ENCODE data around the gene COQ7.

COQ7 gene

DNA sequence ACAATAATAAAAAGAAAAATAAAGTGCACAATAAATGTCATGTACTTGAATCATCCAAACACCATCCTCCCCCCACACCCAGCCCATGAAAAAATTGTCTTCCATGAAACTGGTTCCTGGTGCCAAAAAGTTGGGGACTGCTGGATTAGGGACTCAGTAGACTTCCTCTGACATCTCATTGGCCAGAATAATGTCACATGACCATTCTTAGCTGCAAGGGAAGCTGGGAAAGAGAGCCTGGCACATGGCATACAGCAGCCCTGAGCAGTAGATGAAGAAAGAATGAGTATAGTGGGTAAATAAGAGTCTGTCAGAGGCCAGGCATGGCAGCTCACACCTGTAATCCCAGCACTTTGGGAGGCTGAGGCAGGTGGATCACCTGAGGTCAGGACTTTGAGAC, 58.9 kb downstream of the COQ7 start:
- Histone ChIP-seq H3K9me3 (ENCODE audit: low read length) (peaks cover 2% of the 10 kb centered on the region), H2AFZ (ENCODE audit: low read depth, low read length) (no peak overlapping the region), H3K4me1 (ENCODE audit: insufficient read depth, low read length) (peaks cover 14% of the 10 kb centered on the region), H3K27me3 (ENCODE audit: insufficient read depth, low read length) (no peaks in the 10 kb centered on the region), H3K4me3 (ENCODE audit: low read length) (no peak overlapping the region), H3K36me3 (ENCODE audit: insufficient read depth, low read length) (no peaks in the 10 kb centered on the region)

DNA sequence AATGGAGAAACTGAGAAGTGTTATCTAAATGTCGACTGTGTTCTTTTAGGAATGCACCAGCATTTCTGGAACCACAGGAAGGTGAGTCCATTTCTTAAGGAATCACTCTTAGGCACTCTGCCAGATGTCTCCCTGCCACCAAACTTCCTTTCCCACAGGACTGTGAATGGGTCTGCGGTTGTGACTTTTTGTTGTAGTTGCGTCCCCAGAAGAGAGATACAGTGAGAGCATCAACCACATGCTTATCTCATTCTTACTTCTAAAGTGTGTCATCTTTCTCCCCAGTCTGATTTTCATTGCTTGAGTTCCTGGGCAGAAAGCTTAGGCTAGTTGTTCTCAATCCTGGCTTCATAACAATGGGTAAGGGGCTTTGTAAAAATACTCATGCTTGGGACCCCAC, 59.8 kb downstream of the COQ7 start:
- no peak overlapping the region for H3K4me3 ChIP-seq (ENCODE audit: low read length)
- peaks cover 14% of the 10 kb centered on the region for H3K4me1 ChIP-seq (ENCODE audit: insufficient read depth, low read length)
- H3K27me3 ChIP-seq (ENCODE audit: insufficient read depth, low read length) = no peaks in the 10 kb centered on the region
- no peaks in the 10 kb centered on the region for H3K36me3 ChIP-seq (ENCODE audit: insufficient read depth, low read length)
- peaks cover 2% of the 10 kb centered on the region for H3K9me3 ChIP-seq (ENCODE audit: low read length)
- H2AFZ ChIP-seq (ENCODE audit: low read depth, low read length) = no peak overlapping the region

DNA sequence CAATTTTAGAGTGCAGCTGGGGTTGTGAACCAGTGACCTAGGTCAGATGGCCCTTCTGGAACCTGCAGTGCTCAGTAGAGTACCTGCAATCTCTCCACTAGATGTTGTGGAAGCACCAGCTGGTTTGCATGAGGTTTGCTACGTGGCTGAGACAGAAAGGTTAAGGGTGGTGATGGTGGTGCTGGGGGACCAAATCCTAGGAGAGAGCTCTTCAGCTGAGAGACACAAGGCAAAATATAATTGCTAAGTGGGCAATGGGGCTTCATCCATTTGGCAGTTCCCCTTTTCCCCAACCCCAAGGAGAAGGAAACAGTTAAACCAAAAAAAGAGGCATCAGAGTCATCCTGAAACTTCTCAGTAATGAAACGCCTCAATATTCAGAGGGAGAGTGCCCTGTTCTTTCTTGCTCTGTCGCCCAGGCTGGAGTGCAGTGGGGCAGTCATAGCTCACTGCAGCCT, 60.3 kb downstream of the COQ7 start:
- H3K4me1 ChIP-seq (ENCODE audit: insufficient read depth, low read length) = peaks cover 14% of the 10 kb centered on the region

DNA sequence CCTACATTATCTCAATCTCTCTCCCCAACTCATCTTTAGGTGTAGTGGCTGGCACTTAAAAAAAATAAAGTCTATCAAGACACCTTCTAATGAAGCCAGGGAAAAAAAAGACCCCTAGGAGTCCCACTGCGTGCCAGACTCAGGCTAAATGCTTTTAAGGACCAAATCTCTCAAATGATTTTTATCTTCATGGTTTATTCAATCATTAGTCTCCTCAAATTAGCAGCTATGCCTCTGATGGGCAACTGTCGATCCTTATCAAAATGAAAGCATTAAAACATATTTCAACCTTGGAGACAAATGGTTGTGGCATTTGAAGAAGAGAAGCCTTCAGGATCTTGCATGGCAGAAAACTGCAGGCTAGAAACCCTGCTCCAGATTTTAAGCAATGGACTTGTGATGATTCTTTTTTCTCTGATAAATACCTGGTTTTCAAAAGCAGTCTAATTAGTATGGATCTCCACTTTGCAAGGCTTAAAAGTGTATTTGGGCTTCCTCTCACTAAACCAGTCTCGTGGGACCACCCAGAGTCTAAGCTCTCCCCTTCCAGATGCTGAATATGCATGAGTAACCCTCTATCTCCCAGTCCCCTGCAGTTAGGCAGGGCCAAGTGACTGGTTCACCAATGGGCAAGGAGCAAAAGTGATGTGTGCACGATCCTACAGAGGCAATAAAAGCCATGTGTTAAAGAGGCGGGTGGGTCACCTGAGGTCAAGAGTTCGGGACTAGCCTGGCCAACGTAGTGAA, 61.2 kb downstream of the COQ7 start:
- no peaks in the 10 kb centered on the region for H3K36me3 ChIP-seq (ENCODE audit: insufficient read depth, low read length)
- peaks cover 2% of the 10 kb centered on the region for H3K9me3 ChIP-seq (ENCODE audit: low read length)
- H3K4me3 ChIP-seq (ENCODE audit: low read length) = no peak overlapping the region
- H2AFZ ChIP-seq (ENCODE audit: low read depth, low read length) = no peak overlapping the region
- no peaks in the 10 kb centered on the region for H3K27me3 ChIP-seq (ENCODE audit: insufficient read depth, low read length)
- H3K4me1 ChIP-seq (ENCODE audit: insufficient read depth, low read length) = peaks cover 14% of the 10 kb centered on the region

More for the DNA sequence above, 60.3 kb downstream of the COQ7 start:
- Histone ChIP-seq H3K27me3 (ENCODE audit: insufficient read depth, low read length) (no peaks in the 10 kb centered on the region), H3K36me3 (ENCODE audit: insufficient read depth, low read length) (no peaks in the 10 kb centered on the region), H3K4me3 (ENCODE audit: low read length) (no peak overlapping the region), H2AFZ (ENCODE audit: low read depth, low read length) (no peak overlapping the region), H3K9me3 (ENCODE audit: low read length) (peaks cover 2% of the 10 kb centered on the region)
